Body of pancreas (tissue), 4 donors: Measurements from ENCODE around the gene PCDHGA2. TPM values are rescaled to one million over a fixed set of nuclear protein-coding genes. Genes with fewer than 3 reads are reported as not detected.
A peak's percentile ranks its signal among the peaks of the same experiment; 100 is the strongest.

Source experiments
- ATAC-seq: fragments of 150-250 bp; one replicate; pipeline ENCODE4 v1.9.1; 2016
- DNase-seq, 4 donors: peaks; one replicate each; pipeline ENCODE4 v3.0.0-alpha.2; 2019
- H3K27ac ChIP-seq, 4 donors: fragments of 200-600 bp; sonication (generic); 1 replicate in 3 of 4; 2 replicates in 1 of 4; pipeline versions ENCODE4 v1.5.1 to v1.6.1; 2016 to 2019; ENCODE audit warnings: mild to moderate bottlenecking in 1 of 4, mixed read lengths in 1 of 4, moderate library complexity in 1 of 4
- H3K27me3 ChIP-seq, 2 donors: fragments of 200-600 bp; sonication (generic); one replicate each; pipeline ENCODE4 v1.6.0; 2016; ENCODE audit warnings: mild to moderate bottlenecking in 1 of 2
- H3K36me3 ChIP-seq, 2 donors: fragments of 200-600 bp; sonication (generic); replicated peaks in 1 of 2; 2 replicates each; pipeline ENCODE4 v1.5.1; 2016; ENCODE audit warnings: low read depth in 2 of 2; ENCODE audit not compliant: insufficient read depth in 1 of 2
- H3K4me1 ChIP-seq: fragments of 200-600 bp; sonication (generic); one replicate; pipeline ENCODE4 v1.6.0; 2016
- H3K4me3 ChIP-seq, 2 donors: fragments of 200-600 bp; sonication (generic); 1 replicate in 1 of 2; 2 replicates in 1 of 2; pipeline ENCODE4 v1.5.1; 2016 to 2019
- H3K9me3 ChIP-seq, 3 donors: fragments of 200-600 bp; sonication (generic); 1 replicate in 2 of 3; 2 replicates in 1 of 3; pipeline ENCODE4 v1.5.1; 2016
- POLR2A ChIP-seq, 3 donors: fragments of 450-650 bp; IDR thresholded peaks; one replicate each; pipeline ENCODE4 v1.6.1; 2016; ENCODE audit warnings: antibody characterized with exemption in 3 of 3, mild to moderate bottlenecking in 2 of 3
- WGBS, 2 donors: methylation state at CpG; one replicate each; pipeline ENCODE4 v1.1.5; 2017; 5-methylcytosine and 5-hydroxymethylcytosine counted together
- intact Hi-C: fragments of 100-400 bp; cut with DNase I; formaldehyde crosslinking; loops from one replicate; pipeline ENCODE4 v1.15.1; 2023
- total RNA-seq, 2 donors: library from RNA; depleted of rRNA; stranded (reverse); fragments of >200 nt; gene quantifications; one replicate each; pipeline ENCODE4 v1.1.0, GENCODE V29; 2016
- TF ChIP-seq, protein P1 (sequence below), 7 experiments: fragments of 450-650 bp in 4 of 7; fragments of 200-600 bp in 3 of 7; sonication (generic) in 3 of 7; IDR thresholded peaks; one replicate each; pipeline ENCODE4 v1.5.1; 2016 to 2019; ENCODE audit warnings: antibody characterized with exemption in 7 of 7

The PCDHGA2 gene
- total RNA-seq, 2 donors from 2014 or later: 2.0 to 2.9 TPM

DNA sequence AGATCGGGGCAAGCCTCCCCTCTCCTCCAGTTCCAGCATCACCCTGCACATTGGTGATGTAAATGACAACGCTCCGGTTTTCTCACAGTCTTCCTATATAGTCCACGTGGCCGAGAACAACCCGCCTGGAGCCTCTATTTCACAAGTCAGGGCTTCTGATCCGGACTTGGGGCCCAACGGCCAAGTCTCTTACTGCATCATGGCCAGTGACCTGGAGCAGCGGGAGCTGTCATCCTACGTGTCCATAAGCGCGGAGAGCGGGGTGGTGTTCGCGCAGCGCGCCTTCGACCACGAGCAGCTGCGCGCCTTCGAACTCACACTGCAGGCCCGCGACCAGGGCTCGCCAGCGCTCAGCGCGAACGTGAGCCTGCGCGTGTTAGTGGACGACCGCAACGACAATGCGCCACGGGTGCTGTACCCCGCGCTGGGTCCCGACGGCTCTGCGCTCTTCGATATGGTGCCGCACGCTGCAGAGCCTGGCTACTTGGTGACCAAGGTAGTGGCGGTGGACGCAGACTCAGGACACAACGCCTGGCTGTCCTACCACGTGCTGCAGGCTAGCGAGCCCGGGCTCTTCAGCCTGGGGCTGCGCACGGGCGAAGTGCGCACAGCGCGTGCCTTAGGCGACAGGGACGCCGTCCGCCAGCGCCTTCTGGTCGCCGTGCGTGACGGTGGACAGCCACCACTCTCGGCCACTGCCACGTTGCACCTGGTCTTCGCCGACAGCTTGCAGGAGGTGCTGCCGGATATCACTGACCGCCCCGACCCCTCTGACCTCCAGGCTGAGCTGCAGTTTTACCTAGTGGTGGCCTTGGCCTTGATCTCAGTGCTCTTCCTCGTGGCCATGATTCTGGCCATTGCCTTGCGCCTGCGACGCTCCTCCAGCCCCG is 50.8 kb downstream of the PCDHGA2 start:
- no peak overlapping the region for H3K27ac ChIP-seq
- DNase-seq: no peak
- no peaks in the 10 kb centered on the region for H3K36me3 ChIP-seq
- no peaks in the 10 kb centered on the region for H3K4me1 ChIP-seq
- WGBS, 2 donors: 22 to 36% methylated on average over 22 to 73 of the region's 77 CpGs
- H3K9me3 ChIP-seq: peaks cover 0 to 67% (median 18%) of the 10 kb centered on the region in 3 donors
- intact Hi-C loops: no loop called here
- no peak for TF ChIP-seq POLR2A (IDR thresholded peaks at IDR 0.05)
- TF ChIP-seq, protein P1, sequence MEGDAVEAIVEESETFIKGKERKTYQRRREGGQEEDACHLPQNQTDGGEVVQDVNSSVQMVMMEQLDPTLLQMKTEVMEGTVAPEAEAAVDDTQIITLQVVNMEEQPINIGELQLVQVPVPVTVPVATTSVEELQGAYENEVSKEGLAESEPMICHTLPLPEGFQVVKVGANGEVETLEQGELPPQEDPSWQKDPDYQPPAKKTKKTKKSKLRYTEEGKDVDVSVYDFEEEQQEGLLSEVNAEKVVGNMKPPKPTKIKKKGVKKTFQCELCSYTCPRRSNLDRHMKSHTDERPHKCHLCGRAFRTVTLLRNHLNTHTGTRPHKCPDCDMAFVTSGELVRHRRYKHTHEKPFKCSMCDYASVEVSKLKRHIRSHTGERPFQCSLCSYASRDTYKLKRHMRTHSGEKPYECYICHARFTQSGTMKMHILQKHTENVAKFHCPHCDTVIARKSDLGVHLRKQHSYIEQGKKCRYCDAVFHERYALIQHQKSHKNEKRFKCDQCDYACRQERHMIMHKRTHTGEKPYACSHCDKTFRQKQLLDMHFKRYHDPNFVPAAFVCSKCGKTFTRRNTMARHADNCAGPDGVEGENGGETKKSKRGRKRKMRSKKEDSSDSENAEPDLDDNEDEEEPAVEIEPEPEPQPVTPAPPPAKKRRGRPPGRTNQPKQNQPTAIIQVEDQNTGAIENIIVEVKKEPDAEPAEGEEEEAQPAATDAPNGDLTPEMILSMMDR (IDR thresholded peaks at IDR 0.05): no peak
- H3K27me3 ChIP-seq: no peaks in the 10 kb centered on the region
- H3K4me3 ChIP-seq: no peak overlapping the region
- no peak for ATAC-seq

DNA sequence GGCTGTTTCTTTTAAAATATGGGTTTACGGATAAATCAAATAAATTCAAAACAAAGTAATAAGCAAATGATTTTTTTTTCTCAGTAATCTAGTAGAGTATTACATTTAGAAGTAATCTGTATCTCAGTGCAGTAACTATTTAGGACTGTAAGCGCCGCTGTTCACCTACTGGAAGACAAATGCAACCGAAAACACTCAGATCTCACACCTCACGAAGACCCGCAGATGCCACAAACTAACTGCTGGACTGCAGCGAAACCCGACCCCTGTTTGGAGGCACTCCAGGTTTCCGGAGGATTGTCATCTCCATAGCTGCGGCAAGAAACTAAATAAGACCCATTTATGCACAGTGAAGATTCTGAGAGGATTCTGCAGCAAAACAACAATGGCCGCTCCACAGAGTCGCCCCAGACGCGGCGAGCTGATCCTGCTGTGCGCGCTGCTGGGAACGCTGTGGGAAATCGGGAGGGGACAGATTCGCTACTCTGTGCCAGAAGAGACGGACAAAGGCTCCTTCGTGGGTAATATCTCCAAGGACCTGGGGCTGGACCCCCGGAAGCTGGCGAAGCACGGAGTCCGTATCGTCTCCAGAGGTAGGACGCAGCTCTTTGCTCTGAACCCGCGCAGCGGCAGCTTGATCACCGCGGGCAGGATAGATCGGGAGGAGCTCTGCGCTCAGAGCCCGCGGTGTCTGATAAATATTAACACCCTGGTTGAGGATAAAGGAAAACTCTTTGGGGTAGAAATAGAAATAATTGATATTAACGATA is 54.1 kb downstream of the PCDHGA2 start, which contains the start of gene PCDHGA8:
Gene PCDHGA8, plus strand, starts transcription at position 205 of the 770 bp plus-strand sequence. Its CDS starts 181 bp downstream, at position 386.
- no peak within 1 kb of the TSS for H3K4me3 ChIP-seq
- 20 to 32% methylated on average over 37 to 38 of the region's 38 CpGs for WGBS, 2 donors
- no peak within 1 kb of the TSS for H3K27ac ChIP-seq
- TF ChIP-seq, protein P1 (IDR thresholded peaks at IDR 0.05): peak in 1 of 7 experiments; percentile 8
- TF ChIP-seq POLR2A (IDR thresholded peaks at IDR 0.05): no peak
- H3K36me3 ChIP-seq: no peaks in the 10 kb centered on the region
- H3K4me1 ChIP-seq: no peaks in the 10 kb centered on the region
- intact Hi-C loops: no loop called here
- no peaks in the 10 kb centered on the region for H3K27me3 ChIP-seq
- ATAC-seq (no peak), DNase-seq (no peak)
- peaks cover 0 to 67% (median 21%) of the 10 kb centered on the region in 3 donors for H3K9me3 ChIP-seq

Other genes with a start within 250 kb of the PCDHGA2 start
- gene PCDHB2, start 244.1 kb upstream of the PCDHGA2 start, total RNA-seq: 1 to 10 TPM; 1.8 to 2.0 TPM
- gene PCDHB3, start 238.3 kb upstream of the PCDHGA2 start, total RNA-seq: 1 to 10 TPM; 1.3 to 1.8 TPM
- gene PCDHB4, start 216.9 kb upstream of the PCDHGA2 start, total RNA-seq: 1 to 10 TPM; 1.6 to 3.3 TPM
- gene PCDHB5, start 203.6 kb upstream of the PCDHGA2 start, total RNA-seq: 10 to 100 TPM in 1 of 2 donors, 1 to 10 TPM in 1; 4.3 to 10.6 TPM
- gene PCDHB6, start 188.7 kb upstream of the PCDHGA2 start, total RNA-seq: 1 to 10 TPM in 1 of 2 donors, under 1 TPM in 1; 0.33 to 1.0 TPM
- gene PCDHB7, start 166.1 kb upstream of the PCDHGA2 start, total RNA-seq: under 1 TPM in 1 of 2 donors, not detected in 1; 0.52 TPM
- under 1 TPM; 0.33 to 0.52 TPM for gene PCDHB8, start 161.0 kb upstream of the PCDHGA2 start, total RNA-seq
- 1 to 10 TPM; 2.1 to 4.6 TPM for gene PCDHB16, start 156.4 kb upstream of the PCDHGA2 start, total RNA-seq
- 10 to 100 TPM in 1 of 2 donors, under 1 TPM in 1; 0.78 to 19.8 TPM for gene PCDHB9, start 151.6 kb upstream of the PCDHGA2 start, total RNA-seq
- 1 to 10 TPM; 1.3 to 2.3 TPM for gene PCDHB10, start 146.4 kb upstream of the PCDHGA2 start, total RNA-seq
- 1 to 10 TPM; 4.4 to 4.9 TPM for gene PCDHB11, start 139.1 kb upstream of the PCDHGA2 start, total RNA-seq
- gene PCDHB12, start 130.0 kb upstream of the PCDHGA2 start, total RNA-seq: 1 to 10 TPM; 2.0 to 3.4 TPM
- gene PCDHB13, start 124.8 kb upstream of the PCDHGA2 start, total RNA-seq: 1 to 10 TPM; 6.5 to 7.6 TPM
- gene PCDHB14, start 115.4 kb upstream of the PCDHGA2 start, total RNA-seq: 1 to 10 TPM; 3.4 to 7.3 TPM
- 1 to 10 TPM; 3.1 to 3.6 TPM for gene PCDHB15, start 93.4 kb upstream of the PCDHGA2 start, total RNA-seq
- gene SLC25A2, start 34.7 kb upstream of the PCDHGA2 start, total RNA-seq: not detected
- gene TAF7, start 18.0 kb upstream of the PCDHGA2 start, total RNA-seq: 10 to 100 TPM; 28.7 to 32.2 TPM
- under 1 TPM; 0.33 to 0.78 TPM for gene PCDHGA1, start 8.2 kb upstream of the PCDHGA2 start, total RNA-seq
- gene PCDHGA3, start 5.1 kb downstream of the PCDHGA2 start, total RNA-seq: 10 to 100 TPM in 1 of 2 donors, 1 to 10 TPM in 1; 4.2 to 11.2 TPM
- gene PCDHGB1, start 11.3 kb downstream of the PCDHGA2 start, total RNA-seq: 1 to 10 TPM; 3.9 to 6.9 TPM
- 10 to 100 TPM in 1 of 2 donors, 1 to 10 TPM in 1; 6.7 to 10.9 TPM for gene PCDHGA4, start 16.3 kb downstream of the PCDHGA2 start, total RNA-seq
- gene PCDHGB2, start 21.2 kb downstream of the PCDHGA2 start, total RNA-seq: 1 to 10 TPM; 2.3 to 9.3 TPM
- gene PCDHGA5, start 25.4 kb downstream of the PCDHGA2 start, total RNA-seq: 1 to 10 TPM; 5.6 to 6.0 TPM
- 10 to 100 TPM in 1 of 2 donors, 1 to 10 TPM in 1; 4.2 to 10.2 TPM for gene PCDHGB3, start 31.5 kb downstream of the PCDHGA2 start, total RNA-seq
- gene PCDHGA6, start 35.1 kb downstream of the PCDHGA2 start, total RNA-seq: 10 to 100 TPM in 1 of 2 donors, 1 to 10 TPM in 1; 5.2 to 11.2 TPM
- 1 to 10 TPM; 5.2 to 7.6 TPM for gene PCDHGA7, start 44.0 kb downstream of the PCDHGA2 start, total RNA-seq
- gene PCDHGB4, start 48.9 kb downstream of the PCDHGA2 start, total RNA-seq: 1 to 10 TPM; 3.6 to 4.9 TPM
- gene PCDHGA8, start 53.9 kb downstream of the PCDHGA2 start, total RNA-seq: 10 to 100 TPM in 1 of 2 donors, 1 to 10 TPM in 1; 4.2 to 10.2 TPM
- 10 to 100 TPM in 1 of 2 donors, 1 to 10 TPM in 1; 7.8 to 15.2 TPM for gene PCDHGB5, start 59.2 kb downstream of the PCDHGA2 start, total RNA-seq
- 1 to 10 TPM; 4.9 to 8.2 TPM for gene PCDHGA9, start 64.0 kb downstream of the PCDHGA2 start, total RNA-seq
- gene PCDHGB6, start 69.3 kb downstream of the PCDHGA2 start, total RNA-seq: 1 to 10 TPM; 4.6 to 8.0 TPM
- 1 to 10 TPM; 5.3 to 5.4 TPM for gene PCDHGA10, start 74.2 kb downstream of the PCDHGA2 start, total RNA-seq
- 1 to 10 TPM; 7.0 to 7.9 TPM for gene PCDHGB7, start 78.9 kb downstream of the PCDHGA2 start, total RNA-seq
- gene PCDHGA11, start 82.3 kb downstream of the PCDHGA2 start, total RNA-seq: 1 to 10 TPM; 4.9 to 6.9 TPM
- gene PCDHGA12, start 91.7 kb downstream of the PCDHGA2 start, total RNA-seq: 1 to 10 TPM; 5.3 to 5.4 TPM
- 10 to 100 TPM in 1 of 2 donors, 1 to 10 TPM in 1; 9.6 to 16.1 TPM for gene PCDHGC3, start 137.2 kb downstream of the PCDHGA2 start, total RNA-seq
- 1 to 10 TPM; 1.6 to 2.0 TPM for gene PCDHGC4, start 146.3 kb downstream of the PCDHGA2 start, total RNA-seq
- gene PCDHGC5, start 150.3 kb downstream of the PCDHGA2 start, total RNA-seq: 1 to 10 TPM; 2.0 to 3.1 TPM